ENCODE data around the gene RNF144A. TPM values are rescaled to one million over a fixed set of nuclear protein-coding genes. Genes with fewer than 3 reads are reported as not detected.

The RNF144A gene
- total RNA-seq, 1 donor from 2014 or later = 16.9 TPM

DNA sequence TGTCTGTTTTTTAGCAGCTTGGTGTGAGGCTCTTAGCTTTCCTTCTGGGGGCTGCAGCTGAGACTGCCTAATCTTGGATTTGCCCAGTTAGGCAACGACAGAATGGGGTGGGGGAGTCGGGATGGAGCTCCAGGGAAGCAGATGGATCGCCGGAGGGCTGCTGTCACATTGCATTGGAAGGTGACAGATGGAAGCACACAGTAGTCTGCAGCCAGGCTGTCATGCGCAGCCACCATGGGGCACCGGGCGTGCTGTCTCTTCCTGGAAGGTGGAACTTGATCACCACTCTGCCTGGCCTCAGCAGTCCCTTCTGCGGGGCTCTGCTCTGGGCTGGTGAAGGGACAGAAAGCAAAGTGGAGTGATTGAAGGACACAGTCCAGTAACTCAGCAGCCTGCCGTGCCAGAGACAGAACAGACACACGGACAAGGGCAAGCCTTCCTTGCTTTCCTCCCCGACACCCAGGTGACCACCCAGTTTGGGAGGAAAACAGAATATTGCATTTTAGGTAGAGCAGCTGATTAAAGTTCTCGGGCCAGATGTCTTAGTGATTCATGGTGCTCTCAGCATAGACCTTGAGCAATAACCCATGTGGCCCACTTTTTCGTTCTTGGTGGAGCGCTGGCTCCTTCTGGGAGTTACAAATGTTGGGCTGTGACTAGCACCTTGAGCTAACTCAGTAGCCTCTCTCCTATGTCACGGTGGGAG lies 40.9 kb downstream of the RNF144A start:
- peak; percentile 40 for ATAC-seq
- intact Hi-C loops (cut with DNase I) = no loop called here

GRCh38 chr2:6958616-6959235 lies 41.5 kb downstream of the RNF144A start:
- peak; percentile 47 for ATAC-seq
- no peak for DNase-seq (ENCODE audit: missing footprints)
- intact Hi-C loops (cut with DNase I) = no loop called here

More for the DNA sequence above, 40.9 kb downstream of the RNF144A start:
- DNase-seq (ENCODE audit: missing footprints) = no peak

DNA sequence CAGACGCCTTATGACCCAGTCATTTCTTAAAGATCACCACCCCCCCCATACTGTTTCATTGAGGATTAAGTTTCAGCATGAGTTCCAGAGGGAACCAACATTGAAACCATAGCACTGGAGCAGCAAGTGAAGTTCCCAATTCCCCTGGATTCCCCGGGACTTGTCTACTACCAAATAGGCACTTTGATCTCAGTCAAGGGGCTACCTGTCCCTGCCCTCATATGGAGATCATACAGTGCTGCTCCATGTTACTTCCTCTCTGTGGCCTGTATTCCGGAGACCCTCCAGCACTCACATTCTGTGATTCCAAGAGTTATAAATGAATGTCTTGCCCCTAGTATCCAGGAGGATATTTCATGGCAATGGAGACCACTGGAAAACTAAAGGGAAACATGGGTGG lies 42.5 kb downstream of the RNF144A start:
- DNase-seq (ENCODE audit: missing footprints) = no peak
- intact Hi-C loops (cut with DNase I) = no loop called here
- ATAC-seq = no peak

- DNase-seq (ENCODE audit: missing footprints) (no peak), ATAC-seq (peak; percentile 62)
- intact Hi-C loops (cut with DNase I) = no loop called here
Observed at GRCh38 chr2:6960659-6961058, 43.4 kb downstream of the RNF144A start.

DNA sequence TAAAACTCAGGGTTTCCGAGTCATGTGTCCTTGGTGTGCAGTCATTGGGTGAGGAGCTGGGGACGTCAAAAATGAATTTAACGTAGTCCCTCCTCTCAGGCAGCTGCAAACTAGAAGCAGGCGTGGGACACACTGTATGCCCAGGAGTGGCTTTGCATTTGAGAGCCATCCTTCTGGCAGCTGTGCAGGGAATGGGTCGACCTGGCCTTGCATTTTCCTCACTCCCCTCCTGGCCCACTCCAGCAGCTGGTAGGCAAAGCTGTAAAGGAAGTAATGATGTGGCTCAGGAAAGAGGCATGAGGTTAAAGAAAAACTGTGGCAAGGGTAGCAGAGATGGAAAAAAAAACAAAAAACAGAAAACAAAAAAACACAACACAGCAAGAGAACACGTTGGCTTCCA lies 46.5 kb downstream of the RNF144A start:
- no peak for DNase-seq (ENCODE audit: missing footprints)

GRCh38 chr2:6965071-6965795 lies 48.0 kb downstream of the RNF144A start:
- DNase-seq (ENCODE audit: missing footprints) (no peak), ATAC-seq (no peak)
- intact Hi-C loops (cut with DNase I) = loop anchor here (5.0 kb wide), 1 partner anchor 43 kb away; no protein-coding TSS in a partner anchor

More for the DNA sequence above, 46.5 kb downstream of the RNF144A start:
- ATAC-seq = no peak
- intact Hi-C loops (cut with DNase I) = no loop called here

DNA sequence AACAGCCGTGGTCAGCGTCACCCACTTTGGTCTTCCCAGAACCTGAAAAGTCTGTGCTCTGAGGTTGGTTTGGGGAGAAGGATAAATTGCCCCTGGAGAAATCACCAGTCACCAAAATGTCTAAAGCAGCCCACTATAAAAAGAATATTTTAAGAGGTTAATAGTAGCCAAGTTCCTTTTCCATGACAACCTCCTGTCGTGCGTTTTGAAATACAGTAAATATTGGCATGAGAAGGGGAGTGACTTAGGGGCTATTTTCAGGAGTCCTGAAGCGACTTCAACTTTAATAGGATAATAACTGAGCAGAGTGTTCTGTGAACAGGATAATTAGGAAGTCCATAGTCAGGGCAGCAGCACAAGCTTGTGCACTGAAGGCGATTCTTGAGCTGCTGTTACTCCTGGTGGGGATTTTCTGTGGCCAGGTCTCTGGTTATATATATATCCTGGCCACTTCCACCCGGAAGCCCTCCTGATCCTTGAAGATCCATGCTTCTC lies 49.3 kb downstream of the RNF144A start:
- DNase-seq (ENCODE audit: missing footprints) = no peak
- intact Hi-C loops (cut with DNase I) = loop anchor here (5.0 kb wide), 1 partner anchor 44 kb away; no protein-coding TSS in a partner anchor
- ATAC-seq = no peak

DNA sequence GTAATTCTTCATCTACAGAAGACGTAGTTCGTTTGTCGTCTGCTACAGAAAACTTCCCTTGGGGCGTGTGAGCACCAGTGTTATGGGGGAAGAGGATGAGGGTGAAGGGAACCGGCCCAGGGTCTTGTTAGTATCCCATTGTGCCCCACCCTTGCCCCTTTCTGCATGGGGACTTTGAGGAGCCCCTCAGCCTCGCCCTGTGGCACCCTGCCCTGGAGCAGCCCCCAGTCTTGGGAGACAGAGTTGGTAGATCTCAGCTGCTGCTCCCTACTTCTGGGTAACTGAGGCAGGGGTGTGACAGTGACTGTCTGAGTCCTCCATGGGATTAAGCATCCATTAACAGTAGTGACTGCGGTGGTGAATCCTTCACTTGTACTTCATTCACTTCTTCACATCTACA lies 50.1 kb downstream of the RNF144A start:
- intact Hi-C loops (cut with DNase I) = loop anchor here (5.0 kb wide), 1 partner anchor 45 kb away; no protein-coding TSS in a partner anchor

DNA sequence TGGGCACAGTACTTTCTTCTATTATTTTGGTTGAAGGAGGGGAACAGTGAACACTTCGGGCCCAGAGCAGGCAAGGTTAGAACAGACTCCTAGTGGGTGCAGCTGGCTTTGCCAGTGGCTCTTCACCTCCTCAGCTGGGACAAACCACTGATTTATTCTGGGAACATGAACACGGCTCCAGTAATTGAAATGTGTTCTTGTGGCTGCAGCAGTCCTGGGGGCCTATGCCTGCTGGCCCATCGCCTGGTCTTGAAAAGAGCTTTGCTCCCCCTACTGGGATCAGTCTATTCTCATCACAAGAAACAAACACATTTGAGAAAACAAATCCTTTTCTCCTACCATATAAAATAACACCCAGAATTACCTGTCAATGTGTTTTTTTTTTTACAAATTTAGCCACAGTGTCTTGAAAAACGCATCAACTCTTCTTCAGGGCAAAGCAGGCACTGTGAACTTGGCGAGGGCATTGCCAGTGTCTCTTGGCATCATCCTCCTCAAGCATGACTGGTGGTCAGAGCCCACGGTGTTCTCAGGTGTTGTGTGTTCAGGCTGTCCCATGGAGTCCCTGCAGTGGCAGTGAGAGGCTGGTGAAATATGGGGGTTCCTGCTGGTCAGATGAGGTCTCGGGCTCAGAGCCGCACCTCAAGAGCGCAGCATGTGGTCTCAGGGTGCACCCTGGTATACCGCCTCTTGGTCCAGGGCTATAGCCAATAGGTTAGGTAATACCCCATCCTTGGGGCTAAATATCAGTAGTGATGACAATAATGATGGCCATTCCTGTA lies 51.3 kb downstream of the RNF144A start:
- DNase-seq (ENCODE audit: missing footprints) (no peak), ATAC-seq (peak; percentile 80)
- intact Hi-C loops (cut with DNase I) = loop anchor here (5.0 kb wide), 1 partner anchor 46 kb away; no protein-coding TSS in a partner anchor

More for the DNA sequence above, 50.1 kb downstream of the RNF144A start:
- DNase-seq (ENCODE audit: missing footprints) (no peak), ATAC-seq (no peak)

DNA sequence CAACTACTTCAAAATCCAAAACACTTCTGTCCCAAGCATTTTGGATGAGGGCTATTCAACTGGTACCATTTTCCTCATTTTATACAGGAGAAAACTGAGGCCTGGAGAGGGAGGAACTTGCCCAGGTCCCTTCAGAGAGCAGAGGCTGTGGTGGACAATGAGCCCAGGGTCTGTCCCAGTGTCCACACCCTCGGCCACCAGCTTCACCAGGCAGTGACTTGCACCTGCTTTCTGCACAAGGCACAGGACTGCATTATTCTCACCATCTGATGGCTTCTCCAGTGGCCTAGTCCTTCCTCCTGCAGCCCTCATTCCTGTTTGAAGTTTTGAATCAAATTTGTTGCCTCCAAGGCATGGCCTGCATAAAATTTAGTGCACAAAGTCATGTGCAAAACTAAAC lies 53.3 kb downstream of the RNF144A start:
- ATAC-seq = no peak

DNA sequence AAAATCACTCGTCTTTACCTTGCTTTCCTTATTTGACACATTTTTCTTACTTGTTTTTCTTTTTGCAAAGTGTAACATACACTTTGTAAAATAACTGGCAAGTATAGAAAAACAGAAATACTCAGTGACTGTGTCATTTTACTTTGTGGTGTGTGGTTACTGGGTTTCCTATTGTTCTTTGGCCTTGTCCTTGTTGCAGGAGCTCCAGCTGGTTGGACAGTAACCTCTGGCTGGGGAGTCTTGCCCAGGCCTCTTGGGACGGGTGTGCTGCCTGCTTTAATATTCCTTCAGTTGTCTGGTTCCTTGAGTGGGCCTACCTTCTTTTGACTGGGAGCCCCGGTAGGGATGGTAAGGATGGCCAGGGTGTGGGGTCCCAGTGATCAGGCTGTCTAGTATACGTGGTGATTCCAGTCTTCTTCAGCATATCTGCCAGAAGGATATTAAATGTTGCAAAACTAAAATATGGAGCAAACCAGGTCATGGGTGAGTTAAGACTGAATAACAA lies 53.8 kb downstream of the RNF144A start:
- no peak for DNase-seq (ENCODE audit: missing footprints)
- ATAC-seq = no peak
- intact Hi-C loops (cut with DNase I) = no loop called here

More for the DNA sequence above, 53.3 kb downstream of the RNF144A start:
- DNase-seq (ENCODE audit: missing footprints) = no peak
- intact Hi-C loops (cut with DNase I) = no loop called here

DNA sequence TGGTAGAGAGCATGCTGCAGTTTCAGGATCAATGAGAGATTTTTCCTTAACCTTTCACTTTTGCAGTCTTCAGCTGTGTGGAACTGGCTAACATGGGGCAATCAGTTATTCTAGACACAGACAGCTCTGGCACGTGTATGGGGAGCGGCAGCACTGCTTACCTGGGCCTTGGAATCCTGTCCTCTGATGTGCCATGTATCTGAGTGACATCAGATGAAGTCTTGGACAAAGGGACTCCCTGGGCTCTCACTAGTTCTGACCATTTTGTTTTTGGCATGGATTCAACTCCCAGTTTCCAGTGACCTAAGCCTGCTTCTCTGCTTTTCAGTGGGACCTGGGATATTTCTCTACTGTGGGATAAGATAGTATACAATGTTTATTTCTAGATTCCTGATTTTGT lies 54.3 kb downstream of the RNF144A start:
- no peak for ATAC-seq
- DNase-seq (ENCODE audit: missing footprints) = no peak
- intact Hi-C loops (cut with DNase I) = no loop called here

DNA sequence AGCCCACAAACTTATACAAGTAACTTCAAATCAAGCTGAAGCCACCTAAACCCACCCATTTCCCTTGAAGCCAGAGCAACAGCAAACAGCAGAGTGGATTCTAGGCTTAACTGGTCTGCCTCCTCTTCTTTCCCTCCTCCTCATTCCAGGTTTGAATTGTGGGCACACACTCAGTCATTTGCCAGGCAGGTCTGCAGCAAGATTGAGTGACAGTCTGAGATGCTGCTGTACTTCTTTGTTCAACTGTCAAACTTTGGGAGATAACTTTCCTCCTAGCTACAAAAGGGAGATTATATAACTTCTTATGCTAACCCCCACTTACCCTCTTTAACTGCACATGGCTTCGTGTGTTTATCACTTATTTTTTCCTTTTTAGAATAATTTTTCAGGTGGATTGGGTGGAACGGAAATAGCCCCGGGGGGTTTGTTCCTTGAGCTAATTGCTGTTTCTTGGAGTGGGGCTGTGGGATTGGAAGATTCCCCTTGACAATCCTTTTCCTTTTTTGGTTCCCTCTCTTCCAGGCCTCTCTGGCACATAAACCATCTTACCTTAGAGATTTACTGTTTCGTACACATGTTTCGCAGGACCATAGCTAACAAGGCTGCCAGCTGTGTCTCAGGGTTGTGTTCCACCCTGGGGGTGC lies 55.0 kb downstream of the RNF144A start:
- DNase-seq (ENCODE audit: missing footprints) (no peak), ATAC-seq (no peak)
- intact Hi-C loops (cut with DNase I) = no loop called here

DNA sequence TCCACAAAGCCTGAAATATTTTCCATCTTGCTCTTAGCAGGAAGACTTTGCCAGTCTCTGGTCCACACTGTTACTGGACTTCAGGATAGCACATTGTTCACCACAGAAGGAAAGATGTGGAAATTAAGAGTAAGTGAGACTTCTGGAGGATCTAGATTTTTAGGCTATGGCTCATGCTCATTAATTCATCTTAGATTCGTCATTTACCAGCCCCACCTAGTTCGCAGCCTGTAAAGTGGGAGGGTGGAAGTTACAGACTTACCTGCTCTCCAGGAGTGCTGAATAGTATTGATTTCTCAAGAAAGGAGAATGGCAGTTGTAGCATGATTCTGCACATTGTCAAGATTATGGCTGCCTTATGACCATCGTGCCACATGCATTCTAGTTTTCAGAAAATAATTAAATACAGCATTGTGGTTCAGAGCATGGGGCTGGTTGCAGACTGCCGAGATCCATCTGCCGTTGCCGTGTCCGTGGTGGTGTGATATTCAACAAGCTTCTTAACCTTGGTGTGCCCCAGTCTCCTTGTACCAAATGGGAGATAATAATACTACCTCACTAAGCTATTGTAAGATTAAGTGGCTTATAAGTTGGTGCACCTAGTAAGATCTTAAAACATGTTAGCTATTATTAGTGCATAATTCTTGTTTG lies 56.8 kb downstream of the RNF144A start:
- DNase-seq (ENCODE audit: missing footprints) (no peak), ATAC-seq (no peak)
- intact Hi-C loops (cut with DNase I) = no loop called here

GRCh38 chr2:6975988-6976387 lies 58.8 kb downstream of the RNF144A start:
- ATAC-seq (no peak), DNase-seq (ENCODE audit: missing footprints) (no peak)
- intact Hi-C loops (cut with DNase I) = no loop called here

DNA sequence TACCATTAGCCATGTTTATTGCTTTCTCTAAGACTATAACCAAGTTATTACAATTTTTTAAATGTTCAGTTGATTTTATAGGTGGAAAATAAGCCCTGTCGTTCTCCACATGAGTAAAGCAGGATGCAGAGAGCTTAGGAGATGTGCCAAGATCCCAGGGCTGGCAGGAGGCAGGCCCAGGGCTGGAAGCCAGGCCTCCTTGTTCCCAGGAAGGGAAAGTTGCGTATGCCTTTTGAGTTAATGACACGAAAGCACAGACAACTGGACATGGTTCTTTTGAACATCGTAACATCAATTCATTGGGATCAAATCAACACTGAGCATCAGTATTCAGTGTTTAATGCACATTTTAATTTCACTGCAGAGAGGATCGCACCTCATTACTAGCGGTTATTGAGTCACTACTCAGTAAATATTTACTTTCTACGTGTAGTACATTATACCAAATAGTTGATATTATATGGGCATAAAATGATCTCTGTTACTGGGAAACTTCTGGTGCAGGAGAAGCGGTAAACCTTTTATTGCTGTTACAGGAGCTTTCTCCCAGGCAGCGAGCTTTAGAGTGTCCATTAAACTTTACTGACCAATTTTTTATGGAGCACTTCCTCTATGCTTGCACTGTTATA lies 60.0 kb downstream of the RNF144A start:
- DNase-seq (ENCODE audit: missing footprints) = no peak
- ATAC-seq = peak; percentile 88
- intact Hi-C loops (cut with DNase I) = no loop called here

GRCh38 chr2:6977786-6978185 lies 60.6 kb downstream of the RNF144A start:
- DNase-seq (ENCODE audit: missing footprints) (no peak), ATAC-seq (no peak)
- intact Hi-C loops (cut with DNase I) = no loop called here

Data from Right ventricle myocardium inferior (tissue), 1 donor.